HepG2 (cell line): Measurements from ENCODE around the gene STPG4. TPM values are rescaled to one million over a fixed set of nuclear protein-coding genes. Genes with fewer than 3 reads are reported as not detected.

Experiments used
- ATAC-seq: fragments of 200-7000 bp; cut with Tn5 transposase; 3 replicates; pipeline ENCODE4 v1.9.1; 2020; ENCODE audit warnings: mild to moderate bottlenecking, moderate library complexity
- BruUV-seq: library from RNA; stranded (reverse); fragments of 400-500 nt; replicated peaks from 2 replicates; lab custom pipeline; 2021; lab: Mats Ljungman, UMichigan
- CTCF ChIA-PET: fragments of 300-600 bp; formaldehyde crosslinking; extraction: SDS; loops from one replicate; lab custom pipeline; 2021; ENCODE audit warnings: low total read pairs, inconsistent platforms, low intra/inter-chr PET ratio; lab: Yijun Ruan, JAX
- POLR2A ChIA-PET: fragments of 350-600 bp; sonication (Branson Sonifier 250); formaldehyde crosslinking; loops from one replicate; lab custom pipeline; 2020; ENCODE audit warnings: antibody characterized with exemption, inconsistent platforms; lab: Yijun Ruan, JAX
- DNase-seq: peaks from one replicate; pipeline ENCODE4 v3.0.0-alpha.2; 2015; ENCODE audit warnings: low spot score
- FAIRE-seq: peaks from 3 replicates; lab custom pipeline; 2011; peaks lifted over from hg19 to GRCh38; lab: Jason Lieb, UNC
- H2AFZ ChIP-seq: one replicate; pipeline ENCODE4 v1.6.1; 2011; ENCODE audit warnings: low read length, inconsistent platforms
- H3K27ac ChIP-seq: fragments of 300-600 bp; 3 replicates; pipeline ENCODE4 v1.8.0; 2011; ENCODE audit warnings: mixed run types, mild to moderate bottlenecking, mixed read lengths, low read length, inconsistent platforms; ENCODE audit not compliant: insufficient read depth; ENCODE audit errors: extremely low read length
- H3K27me3 ChIP-seq, 2 experiments: fragments of 200-600 bp in 1 of 2; 2 replicates in 1 of 2; 3 replicates in 1 of 2; pipeline versions ENCODE4 v1.6.0 to v1.8.0; 2011; ENCODE audit warnings: low read length in 2 of 2, mild to moderate bottlenecking in 2 of 2, moderate library complexity in 2 of 2, inconsistent platforms in 1 of 2; ENCODE audit not compliant: insufficient read depth in 2 of 2, control insufficient read depth in 1 of 2
- H3K36me3 ChIP-seq, 2 experiments: fragments of 200-600 bp in 1 of 2; replicated peaks in 1 of 2; 2 replicates in 1 of 2; 3 replicates in 1 of 2; pipeline versions ENCODE4 v1.5.1 to v1.8.0; 2011; ENCODE audit warnings: low read length in 2 of 2, inconsistent platforms in 1 of 2; ENCODE audit not compliant: insufficient read depth in 2 of 2, control insufficient read depth in 1 of 2
- H3K4me1 ChIP-seq: 2 replicates; pipeline ENCODE4 v1.5.1; 2012; ENCODE audit warnings: low read length, inconsistent platforms; ENCODE audit not compliant: insufficient read depth
- H3K4me2 ChIP-seq: 2 replicates; pipeline ENCODE4 v1.6.0; 2011; ENCODE audit warnings: low read depth, low read length, inconsistent platforms
- H3K4me3 ChIP-seq, 3 experiments: fragments of 200-600 bp in 1 of 3; sonication (generic), shearing (Covaris generic) in 1 of 3; replicated peaks in 1 of 3; 2 replicates each; pipeline ENCODE4 v1.5.1; 2011 to 2016; ENCODE audit warnings: low read length in 3 of 3, inconsistent platforms in 2 of 3, low read depth in 2 of 3, mild to moderate bottlenecking in 2 of 3, control low read depth in 1 of 3, mixed read lengths in 1 of 3; ENCODE audit not compliant: insufficient read depth in 1 of 3
- H3K79me2 ChIP-seq: one replicate; pipeline ENCODE4 v1.6.1; 2011; ENCODE audit warnings: low read length, inconsistent platforms; ENCODE audit not compliant: insufficient read depth
- H3K9ac ChIP-seq: 2 replicates; pipeline ENCODE4 v1.6.0; 2011; ENCODE audit warnings: mild to moderate bottlenecking, low read depth, low read length, inconsistent platforms; ENCODE audit not compliant: insufficient read depth
- H3K9me3 ChIP-seq: 2 replicates; pipeline ENCODE4 v1.5.1; 2012; ENCODE audit warnings: mild to moderate bottlenecking, low read length
- H4K20me1 ChIP-seq: 2 replicates; pipeline ENCODE4 v1.6.0; 2011; ENCODE audit warnings: inconsistent platforms, mild to moderate bottlenecking, low read length, moderate library complexity; ENCODE audit not compliant: insufficient read depth
- AGO2 ChIP-seq: fragments of 200-400 bp; formaldehyde crosslinking; optimal IDR thresholded peaks from 2 replicates; pipeline ENCODE3; 2017; ENCODE audit warnings: mild to moderate bottlenecking, low read depth, low read length, moderate library complexity
- ETV5 ChIP-seq: IDR thresholded peaks from 2 replicates; pipeline ENCODE4 v1.6.1; 2018; ENCODE audit warnings: missing biosample characterization, missing genetic modification reagents, inconsistent platforms, borderline replicate concordance
- FOXK2 ChIP-seq: fragments of 450-650 bp; IDR thresholded peaks from 2 replicates; pipeline ENCODE4 v1.6.1; 2016
- HNRNPL ChIP-seq: fragments of 200-400 bp; formaldehyde crosslinking; IDR thresholded peaks from 2 replicates; pipeline ENCODE4 v1.6.1; 2017; ENCODE audit warnings: mild to moderate bottlenecking, low read depth, low read length
- TEF ChIP-seq: sonication (generic); formaldehyde crosslinking; IDR thresholded peaks from 2 replicates; pipeline ENCODE4 v1.5.0; 2020; ENCODE audit warnings: missing genetic modification reagents
- ZMYM3 ChIP-seq: sonication (generic); formaldehyde crosslinking; IDR thresholded peaks from 2 replicates; pipeline ENCODE4 v1.5.1; 2020; ENCODE audit warnings: mild to moderate bottlenecking, missing genetic modification reagents
- ZNF501 ChIP-seq: sonication (generic); formaldehyde crosslinking; IDR thresholded peaks from 2 replicates; pipeline ENCODE4 v1.5.1; 2020; ENCODE audit warnings: mild to moderate bottlenecking, moderate library complexity, missing genetic modification reagents
- ZNF547 ChIP-seq: sonication (generic); formaldehyde crosslinking; IDR thresholded peaks from 2 replicates; pipeline ENCODE4 v1.5.1; 2020; ENCODE audit warnings: mild to moderate bottlenecking, missing genetic modification reagents
- ZNF589 ChIP-seq: sonication (generic); formaldehyde crosslinking; conservative IDR thresholded peaks from 2 replicates; pipeline ENCODE4 v1.8.0; 2022; ENCODE audit warnings: mild to moderate bottlenecking, moderate library complexity, missing genetic modification reagents
- ZNF609 ChIP-seq: sonication (generic); formaldehyde crosslinking; IDR thresholded peaks from 2 replicates; pipeline ENCODE4 v1.4.0; 2020; ENCODE audit warnings: mild to moderate bottlenecking, missing genetic modification reagents, borderline replicate concordance
- ZNF687 ChIP-seq: sonication (generic); formaldehyde crosslinking; IDR thresholded peaks from 2 replicates; pipeline ENCODE4 v1.5.1; 2020; ENCODE audit warnings: mild to moderate bottlenecking, missing genetic modification reagents, moderate library complexity
- WGBS: methylation state at CpG from one replicate; pipeline ENCODE4 v1.1.6; 2017; ENCODE audit warnings: low lambda C conversion rate; 5-methylcytosine and 5-hydroxymethylcytosine counted together
- in situ Hi-C: cut with HindIII; loops from 2 replicates; pipeline ENCODE4 v1.10.0; 2017; ENCODE audit warnings: low pct_unique_long_range_greater_than_20kb; ENCODE audit not compliant: extremely low pct_ligation_motif_present
- intact Hi-C: fragments of 100-400 bp; cut with micrococcal nuclease; formaldehyde crosslinking; loops from one replicate; pipeline ENCODE4 v1.10.0; 2022; ENCODE audit not compliant: unreplicated experiment
- polyA plus RNA-seq, 8 experiments: library from polyadenylated mRNA; depleted of rRNA in 3 of 8; stranded (reverse) in 7 of 8; unstranded in 1 of 8; fragments of >200 nt; fragmentation: Illumina TruSeq in 4 of 8; extraction: Trizol in 4 of 8; gene quantifications; 2 replicates each; pipeline versions ENCODE4 v1.2.1 to v1.2.3, GENCODE V29; 2011 to 2016; ENCODE audit warnings: low read depth in 4 of 8, missing spikeins in 1 of 8, mixed read lengths in 1 of 8; ENCODE audit not compliant: insufficient read depth in 1 of 8
- total RNA-seq, 5 experiments: library from RNA; depleted of rRNA; stranded (reverse); fragments of >200 nt; fragmentation: Illumina TruSeq; extraction: Trizol; gene quantifications; 2 replicates each; pipeline ENCODE4 v1.2.3, GENCODE V29; 2016; ENCODE audit warnings: low read depth in 1 of 5

STPG4 gene
- total and polyA plus RNA-seq, 2 of the 13 experiments (the other 11 are each of a cell fraction or from before 2014, with no cell fraction given) = 0.11 to 0.15 TPM

GRCh38 chr2:47057687-47058002 lies 97.5 kb downstream of the STPG4 start (continued):
- TF ChIP-seq ZNF609 (CRISPR knock-in tag) (no peak; the same call in 1 of the 2 replicates), ZMYM3 (CRISPR knock-in tag) (0 out of 2 replicates have a peak, but pooled peaks have one; percentile 55), FOXK2 (no peak)
- TF ChIP-seq, all 625 proteins: peak for 4

DNA sequence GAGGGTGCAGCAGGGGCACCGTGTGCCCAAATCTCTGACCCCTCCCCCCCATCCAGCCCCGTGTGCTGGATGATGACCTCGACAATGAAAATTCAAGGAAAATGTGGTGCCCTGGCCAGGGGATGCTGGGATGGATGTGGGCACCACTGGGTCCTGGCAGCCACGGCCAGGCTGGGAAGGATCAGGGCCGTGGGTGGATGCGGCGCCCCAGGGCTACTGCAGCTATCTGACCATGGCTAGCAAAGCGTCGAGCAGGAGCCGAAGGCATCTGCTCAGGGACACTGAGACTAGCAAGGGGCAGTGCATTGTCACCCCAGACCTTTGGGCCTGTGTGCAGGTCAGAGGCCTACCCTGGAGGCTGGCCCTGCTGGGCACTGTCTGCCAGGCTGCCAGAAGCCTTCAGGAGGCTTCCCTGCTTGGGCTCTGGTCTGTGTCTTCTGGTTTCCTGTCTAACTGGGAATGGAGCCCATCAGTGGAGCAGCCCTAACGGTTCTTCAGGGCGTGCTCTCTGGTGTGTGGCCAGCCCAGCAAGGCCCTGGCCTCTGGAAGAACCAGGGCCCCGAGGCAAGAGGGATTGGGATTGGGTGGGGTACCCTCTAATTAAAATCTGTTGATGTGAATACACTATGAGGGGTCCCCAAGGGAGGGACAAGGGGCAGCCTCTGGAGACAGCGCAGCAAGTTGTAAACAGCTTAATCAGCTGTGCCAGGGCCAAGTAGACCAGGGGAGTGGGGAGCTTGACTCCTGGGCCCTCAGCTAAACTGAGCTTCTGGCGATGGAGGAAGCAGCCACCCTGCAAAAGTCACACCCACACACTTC lies 98.0 kb downstream of the STPG4 start:
- Histone ChIP-seq H3K36me3 (peaks cover 8 to 22% of the 10 kb centered on the region in 2 experiments), H3K4me2 (no peak overlapping the region), H3K27ac (peak overlapping the region; percentile 57), H3K27me3 (no peaks in the 10 kb centered on the region), H3K9ac (peak overlapping the region; percentile 9; the same call in 1 of the 2 replicates), H3K79me2 (no peaks in the 10 kb centered on the region), H3K4me3 (no peak overlapping the region), H2AFZ (no peak overlapping the region), H4K20me1 (no peaks in the 10 kb centered on the region), H3K4me1 (peaks cover 27% of the 10 kb centered on the region), H3K9me3 (no peaks in the 10 kb centered on the region)
- no TSS peak for BruUV-seq
- POLR2A ChIA-PET = interaction anchor here (0.8 to 1.9 kb wide), 3 partner anchors 13 to 20 kb away, joined by 4 to 9 read pairs (median 7); no protein-coding TSS in a partner anchor
- TF ChIP-seq ZNF589 (CRISPR knock-in tag) (no peak), ZNF687 (CRISPR knock-in tag) (peak; percentile 47), ZNF501 (CRISPR knock-in tag) (0 out of 2 replicates have a peak, but pooled peaks have one; percentile 1), ZNF547 (CRISPR knock-in tag) (0 out of 2 replicates have a peak, but pooled peaks have one; percentile 22), AGO2 (peak; percentile 27), TEF (CRISPR knock-in tag) (no peak), ETV5 (CRISPR knock-in tag) (no peak), HNRNPL (0 out of 2 replicates have a peak, but pooled peaks have one; percentile 17)
- CTCF ChIA-PET = no interaction called here
- no peak for FAIRE-seq
- in situ Hi-C loops (no loop called here), intact Hi-C loops (no loop called here)
- WGBS = 92% methylated on average over 12 of the region's 15 CpGs
- no peak for DNase-seq
- peak; percentile 17 for ATAC-seq
